Prostate gland (tissue), 2 donors: ENCODE data around the gene MLLT10. TPM values are rescaled to one million over a fixed set of nuclear protein-coding genes. Genes with fewer than 3 reads are reported as not detected.

Experiments
- DNase-seq: peaks from one replicate; pipeline ENCODE4 v3.0.0-alpha.2; 2019; ENCODE audit warnings: low spot score
- H3K27ac ChIP-seq, 2 donors: fragments of 200-600 bp; sonication (generic); 2 replicates each; pipeline ENCODE4 v1.5.1; 2017 to 2019
- H3K27me3 ChIP-seq: fragments of 200-600 bp; sonication (generic); replicated peaks from 2 replicates; pipeline ENCODE4 v1.5.1; 2019; ENCODE audit not compliant: insufficient read depth
- H3K36me3 ChIP-seq, 2 donors: fragments of 200-600 bp; sonication (generic); 1 replicate in 1 of 2; 2 replicates in 1 of 2; pipeline versions ENCODE4 v1.5.1 to v1.8.1; 2017 to 2019
- H3K4me1 ChIP-seq: fragments of 200-600 bp; sonication (generic); replicated peaks from 2 replicates; pipeline ENCODE4 v1.5.1; 2019
- H3K4me3 ChIP-seq, 2 donors: fragments of 200-600 bp; sonication (generic); 2 replicates each; pipeline ENCODE4 v1.5.1; 2017 to 2019
- H3K9me3 ChIP-seq: fragments of 200-600 bp; sonication (generic); 2 replicates; pipeline ENCODE4 v1.5.1; 2017
- POLR2A ChIP-seq: fragments of 450-650 bp; IDR thresholded peaks from one replicate; pipeline ENCODE4 v1.6.1; 2016; ENCODE audit warnings: antibody characterized with exemption, mild to moderate bottlenecking
- POLR2AphosphoS5 ChIP-seq: sonication (generic); formaldehyde crosslinking; IDR thresholded peaks from one replicate; pipeline ENCODE4 v1.6.1; 2017; ENCODE audit warnings: antibody characterized with exemption
- WGBS: methylation state at CpG from one replicate; pipeline ENCODE4 v1.1.5; 2018; 5-methylcytosine and 5-hydroxymethylcytosine counted together
- intact Hi-C: fragments of 100-400 bp; cut with DNase I; formaldehyde crosslinking; loops from one replicate; pipeline ENCODE4 v1.14.2; 2022
- total RNA-seq, 2 donors: library from RNA; depleted of rRNA; stranded (reverse); fragments of >200 nt; gene quantifications; one replicate each; pipeline ENCODE4 v1.1.0, GENCODE V29; 2016
- TF ChIP-seq, protein P1 (sequence below), 4 experiments: fragments of 200-600 bp in 2 of 4; fragments of 450-650 bp in 2 of 4; sonication (generic) in 2 of 4; IDR thresholded peaks; 1 replicate in 3 of 4; 2 replicates in 1 of 4; pipeline ENCODE4 v1.5.1; 2016 to 2019; ENCODE audit warnings: antibody characterized with exemption in 4 of 4, mild to moderate bottlenecking in 2 of 4, moderate library complexity in 2 of 4

The MLLT10 gene
- total RNA-seq, 2 donors from 2014 or later: 31.2 to 68.3 TPM

DNA sequence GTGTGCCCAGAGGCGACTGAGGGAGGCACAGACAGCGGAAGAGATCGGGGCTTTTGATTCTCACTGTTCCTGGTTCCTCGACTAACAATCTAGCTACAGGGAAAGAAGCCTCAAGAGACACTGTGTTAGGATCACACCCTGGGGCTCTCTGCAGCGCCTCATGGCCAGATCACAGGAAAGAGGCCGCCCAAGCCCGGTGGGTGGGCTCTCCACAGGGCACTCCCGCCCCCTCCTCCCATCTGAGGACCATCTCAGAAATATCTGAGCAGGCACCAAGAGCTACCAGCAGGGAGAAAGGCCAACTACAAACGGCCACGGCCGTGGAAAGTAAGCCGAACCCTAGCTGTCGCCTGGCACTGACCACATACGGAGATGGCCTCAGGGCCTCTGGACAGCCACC is 224.2 kb downstream of the MLLT10 start:
- no peak for TF ChIP-seq POLR2AphosphoS5
- TF ChIP-seq, protein P1, sequence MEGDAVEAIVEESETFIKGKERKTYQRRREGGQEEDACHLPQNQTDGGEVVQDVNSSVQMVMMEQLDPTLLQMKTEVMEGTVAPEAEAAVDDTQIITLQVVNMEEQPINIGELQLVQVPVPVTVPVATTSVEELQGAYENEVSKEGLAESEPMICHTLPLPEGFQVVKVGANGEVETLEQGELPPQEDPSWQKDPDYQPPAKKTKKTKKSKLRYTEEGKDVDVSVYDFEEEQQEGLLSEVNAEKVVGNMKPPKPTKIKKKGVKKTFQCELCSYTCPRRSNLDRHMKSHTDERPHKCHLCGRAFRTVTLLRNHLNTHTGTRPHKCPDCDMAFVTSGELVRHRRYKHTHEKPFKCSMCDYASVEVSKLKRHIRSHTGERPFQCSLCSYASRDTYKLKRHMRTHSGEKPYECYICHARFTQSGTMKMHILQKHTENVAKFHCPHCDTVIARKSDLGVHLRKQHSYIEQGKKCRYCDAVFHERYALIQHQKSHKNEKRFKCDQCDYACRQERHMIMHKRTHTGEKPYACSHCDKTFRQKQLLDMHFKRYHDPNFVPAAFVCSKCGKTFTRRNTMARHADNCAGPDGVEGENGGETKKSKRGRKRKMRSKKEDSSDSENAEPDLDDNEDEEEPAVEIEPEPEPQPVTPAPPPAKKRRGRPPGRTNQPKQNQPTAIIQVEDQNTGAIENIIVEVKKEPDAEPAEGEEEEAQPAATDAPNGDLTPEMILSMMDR (IDR thresholded peaks at IDR 0.05): no peak
- no peak for TF ChIP-seq POLR2A
- H3K36me3 ChIP-seq: no peaks in the 10 kb centered on the region
- no peak overlapping the region for H3K27ac ChIP-seq
- 84% methylated on average over 14 of the region's 14 CpGs for WGBS
- no peaks in the 10 kb centered on the region for H3K27me3 ChIP-seq
- no peak for DNase-seq
- H3K4me1 ChIP-seq: no peaks in the 10 kb centered on the region
- intact Hi-C loops: no loop called here
- H3K9me3 ChIP-seq: no peaks in the 10 kb centered on the region
- H3K4me3 ChIP-seq: no peak overlapping the region

DNA sequence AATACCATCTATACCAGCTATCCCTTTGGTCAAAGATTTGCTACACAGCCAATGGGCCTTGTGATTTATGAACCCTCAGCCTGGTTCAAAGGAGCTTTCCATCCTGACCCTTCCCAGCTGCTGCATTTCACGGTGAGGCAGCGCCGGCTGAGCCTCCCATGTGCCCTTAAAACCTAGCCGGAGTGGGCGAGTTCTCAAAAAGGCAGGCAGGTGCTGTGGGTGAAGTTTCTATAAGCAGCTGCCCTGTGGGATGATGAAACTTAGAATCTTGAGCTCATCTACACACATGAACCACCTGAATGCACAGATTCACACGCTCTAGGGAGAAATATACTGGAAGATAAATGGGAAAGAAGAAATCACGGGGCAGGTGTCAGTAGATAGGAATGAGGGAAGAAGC is 224.7 kb downstream of the MLLT10 start:
- intact Hi-C loops: no loop called here
- H3K4me3 ChIP-seq: no peak overlapping the region
- TF ChIP-seq POLR2AphosphoS5: no peak
- no peak for TF ChIP-seq POLR2A
- TF ChIP-seq, protein P1 (IDR thresholded peaks at IDR 0.05): no peak
- H3K9me3 ChIP-seq: no peaks in the 10 kb centered on the region
- DNase-seq: no peak
- no peak overlapping the region for H3K27ac ChIP-seq
- no peaks in the 10 kb centered on the region for H3K36me3 ChIP-seq
- H3K4me1 ChIP-seq: no peaks in the 10 kb centered on the region
- no peaks in the 10 kb centered on the region for H3K27me3 ChIP-seq
- WGBS: 90% methylated on average over 7 of the region's 7 CpGs

DNA sequence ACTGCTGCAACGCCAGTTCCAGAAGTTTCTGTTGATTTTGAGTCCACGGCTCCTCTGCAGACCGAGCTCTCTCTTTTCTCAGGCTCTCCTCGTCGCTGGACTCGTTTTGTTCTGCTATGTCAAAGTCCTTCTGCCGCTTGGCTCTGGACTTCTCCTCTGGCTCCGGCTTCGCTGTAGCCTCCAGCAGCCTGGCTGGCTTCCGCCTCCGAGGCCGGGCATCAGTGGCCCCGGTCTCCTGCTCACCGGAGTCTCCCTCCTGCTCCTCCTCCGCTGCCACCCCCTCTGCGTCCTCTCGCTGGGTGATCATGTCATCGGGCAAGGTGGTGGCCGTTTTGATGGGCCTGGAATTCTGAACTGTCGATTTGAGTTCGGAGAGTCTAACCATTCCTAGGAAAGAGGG is 225.2 kb downstream of the MLLT10 start:
- no peaks in the 10 kb centered on the region for H3K27me3 ChIP-seq
- H3K4me1 ChIP-seq: no peaks in the 10 kb centered on the region
- no peaks in the 10 kb centered on the region for H3K36me3 ChIP-seq
- H3K27ac ChIP-seq: no peak overlapping the region
- DNase-seq: no peak
- intact Hi-C loops: no loop called here
- TF ChIP-seq POLR2AphosphoS5 (no peak), POLR2A (no peak)
- TF ChIP-seq, protein P1 (IDR thresholded peaks at IDR 0.05): no peak
- H3K9me3 ChIP-seq: no peaks in the 10 kb centered on the region
- 93% methylated on average over 21 of the region's 21 CpGs for WGBS
- H3K4me3 ChIP-seq: no peak overlapping the region

DNA sequence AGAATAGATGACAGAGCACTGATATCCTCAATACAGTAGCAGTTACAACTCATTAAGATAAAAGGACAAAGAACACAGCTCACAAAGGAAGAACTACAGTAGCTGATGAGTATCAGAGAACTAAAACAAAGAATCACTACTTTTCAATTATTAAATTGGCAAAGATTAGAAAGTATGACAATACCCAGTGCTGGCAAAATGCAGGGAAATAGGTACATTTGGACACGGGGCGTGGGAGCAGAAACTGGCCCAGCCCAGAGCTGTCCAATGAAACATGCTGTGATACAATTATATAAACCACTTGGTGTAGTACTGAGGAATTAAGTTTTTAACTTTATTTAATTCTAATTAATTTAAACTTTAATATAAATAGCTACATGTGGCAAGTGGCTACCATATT is 226.3 kb downstream of the MLLT10 start:
- Histone ChIP-seq H3K9me3 (no peaks in the 10 kb centered on the region), H3K27ac (no peak overlapping the region), H3K27me3 (no peaks in the 10 kb centered on the region), H3K36me3 (no peaks in the 10 kb centered on the region), H3K4me1 (no peaks in the 10 kb centered on the region), H3K4me3 (no peak overlapping the region)
- no peak for DNase-seq
- intact Hi-C loops: no loop called here
- 99% methylated on average over 2 of the region's 2 CpGs for WGBS
- TF ChIP-seq POLR2A (no peak), POLR2AphosphoS5 (no peak)
- TF ChIP-seq, protein P1 (IDR thresholded peaks at IDR 0.05): no peak

DNA sequence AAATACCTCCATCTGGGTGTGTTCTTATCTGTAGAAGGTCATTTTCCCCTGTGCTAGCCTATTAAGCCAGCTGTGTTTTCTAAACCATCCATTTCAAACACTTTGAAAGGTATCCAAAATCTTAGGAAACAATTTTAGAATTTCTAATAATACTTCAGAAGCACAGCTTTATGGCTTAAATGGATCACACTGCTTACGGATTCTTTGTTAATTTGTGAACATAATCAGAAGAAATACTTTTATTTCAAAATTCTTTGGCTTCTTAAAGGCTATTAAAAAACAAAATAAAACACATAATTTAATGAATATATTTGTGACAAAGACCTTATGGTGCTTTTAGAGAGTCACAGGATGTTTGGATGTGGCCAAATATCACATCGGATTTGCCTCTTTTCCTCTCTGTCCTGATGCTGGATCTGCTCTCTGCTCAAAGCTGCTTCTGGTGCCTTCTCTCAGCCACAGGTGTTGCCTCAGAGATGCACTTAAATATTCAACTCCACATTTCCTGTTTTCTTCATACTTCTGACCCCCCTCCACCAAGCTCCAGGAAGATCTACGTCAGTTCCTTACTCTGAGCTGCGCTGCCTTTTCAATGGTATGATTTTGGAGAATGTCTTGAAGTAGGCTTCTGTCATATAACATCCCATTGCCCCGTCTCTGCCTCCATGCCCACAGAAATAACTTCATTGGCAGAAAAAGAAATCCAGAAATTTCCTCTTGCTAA is 230.6 kb downstream of the MLLT10 start:
- 85% methylated on average over 5 of the region's 5 CpGs for WGBS

More for the DNA sequence above, 230.6 kb downstream of the MLLT10 start:
- H3K4me3 ChIP-seq: no peak overlapping the region
- DNase-seq: no peak
- no peak for TF ChIP-seq POLR2A
- TF ChIP-seq, protein P1 (IDR thresholded peaks at IDR 0.05): no peak
- TF ChIP-seq POLR2AphosphoS5: no peak
- intact Hi-C loops: no loop called here
- H3K36me3 ChIP-seq: no peaks in the 10 kb centered on the region
- H3K27me3 ChIP-seq: no peaks in the 10 kb centered on the region
- H3K4me1 ChIP-seq: no peaks in the 10 kb centered on the region
- H3K27ac ChIP-seq: no peak overlapping the region
- H3K9me3 ChIP-seq: no peaks in the 10 kb centered on the region
